Measurements from ENCODE around the gene DNAJC1.

GRCh38 chr10:21826725-21827124 lies 176.8 kb downstream of the DNAJC1 start:
- TF ChIP-seq RCOR1 (IDR thresholded peaks at IDR 0.05; ENCODE audit: insufficient replicate concordance, low read length) (no peak), CEBPB (IDR thresholded peaks at IDR 0.05; ENCODE audit: low read depth, low read length) (no peak), CTCF (conservative IDR thresholded peaks at IDR 0.05; ENCODE audit: low read depth, low read length) (no peak), POLR2A (IDR thresholded peaks at IDR 0.05; ENCODE audit: low read depth, low read length) (no peak), NFE2L2 (IDR thresholded peaks at IDR 0.05; ENCODE audit: low read depth, low read length) (no peak), USF2 (IDR thresholded peaks at IDR 0.05; ENCODE audit: low read depth, low read length) (no peak), SMC3 (IDR thresholded peaks at IDR 0.05; ENCODE audit: low read depth, low read length) (no peak), RAD21 (IDR thresholded peaks at IDR 0.05; ENCODE audit: low read length) (no peak)

All from IMR-90 (cell line).